Gastrocnemius medialis (tissue), 4 donors: ENCODE measurements around the gene OR2T33. TPM values are rescaled to one million over a fixed set of nuclear protein-coding genes. Genes with fewer than 3 reads are reported as not detected.

Source experiments
- ATAC-seq, 2 donors: fragments of 150-250 bp; one replicate each; pipeline ENCODE4 v1.9.1; 2016
- DNase-seq, 2 donors: peaks; one replicate each; pipeline ENCODE4 v3.0.0-alpha.2; 2019
- H3K27ac ChIP-seq, 4 donors: fragments of 200-600 bp; sonication (generic); 1 replicate in 1 of 4; 2 replicates in 3 of 4; pipeline ENCODE4 v1.5.1; 2016 to 2018; ENCODE audit warnings: mild to moderate bottlenecking in 2 of 4, moderate library complexity in 1 of 4
- H3K27me3 ChIP-seq, 3 donors: fragments of 200-600 bp; sonication (generic) in 2 of 3; 1 replicate in 1 of 3; 2 replicates in 2 of 3; pipeline versions ENCODE4 v1.5.1 to v1.6.0; 2016 to 2019; ENCODE audit warnings: mild to moderate bottlenecking in 1 of 3, moderate library complexity in 1 of 3
- H3K36me3 ChIP-seq, 2 donors: fragments of 200-600 bp; sonication (generic) in 1 of 2; one replicate each; pipeline ENCODE4 v1.5.1; 2017 to 2018
- H3K4me1 ChIP-seq, 2 donors: fragments of 200-600 bp; sonication (generic) in 1 of 2; one replicate each; pipeline ENCODE4 v1.5.1; 2016 to 2017; ENCODE audit warnings: mild to moderate bottlenecking in 2 of 2
- H3K4me3 ChIP-seq, 4 donors: fragments of 200-600 bp; sonication (generic) in 3 of 4; 1 replicate in 1 of 4; 2 replicates in 3 of 4; pipeline ENCODE4 v1.5.1; 2016 to 2019; ENCODE audit warnings: mild to moderate bottlenecking in 2 of 4
- H3K9me3 ChIP-seq, 3 donors: fragments of 200-600 bp; sonication (generic) in 2 of 3; 1 replicate in 1 of 3; 2 replicates in 2 of 3; pipeline ENCODE4 v1.5.1; 2016 to 2019
- POLR2A ChIP-seq, 2 donors: fragments of 450-650 bp; IDR thresholded peaks; one replicate each; pipeline ENCODE4 v1.6.1; 2017; ENCODE audit warnings: antibody characterized with exemption in 2 of 2, mild to moderate bottlenecking in 2 of 2, moderate library complexity in 2 of 2
- in situ Hi-C, 4 donors: fragments of 200-750 bp; cut with MboI; loops; one replicate each; pipeline versions ENCODE4 v1.15.0 to v1.8.0; 2017; ENCODE audit warnings: low sequenced_read_pairs in 4 of 4
- intact Hi-C: fragments of 100-400 bp; cut with DNase I; formaldehyde crosslinking; loops from one replicate; pipeline ENCODE4 v1.15.1; 2023; ENCODE audit warnings: low total_unique reads
- total RNA-seq, 4 donors: library from RNA; depleted of rRNA; stranded (reverse); fragments of >200 nt; gene quantifications; one replicate each; pipeline versions ENCODE4 v1.1.0 to v1.2.3, GENCODE V29; 2016
- TF ChIP-seq, protein P1 (sequence below), 5 experiments: fragments of 450-650 bp in 3 of 5; fragments of 200-600 bp in 2 of 5; sonication (generic) in 2 of 5; IDR thresholded peaks in 4 of 5; conservative IDR thresholded peaks in 1 of 5; 1 replicate in 4 of 5; 2 replicates in 1 of 5; pipeline ENCODE4 v1.5.1; 2016 to 2019; ENCODE audit warnings: antibody characterized with exemption in 5 of 5, mild to moderate bottlenecking in 3 of 5, moderate library complexity in 3 of 5

OR2T33 gene
- total RNA-seq, 4 donors from 2014 or later = not detected

DNA sequence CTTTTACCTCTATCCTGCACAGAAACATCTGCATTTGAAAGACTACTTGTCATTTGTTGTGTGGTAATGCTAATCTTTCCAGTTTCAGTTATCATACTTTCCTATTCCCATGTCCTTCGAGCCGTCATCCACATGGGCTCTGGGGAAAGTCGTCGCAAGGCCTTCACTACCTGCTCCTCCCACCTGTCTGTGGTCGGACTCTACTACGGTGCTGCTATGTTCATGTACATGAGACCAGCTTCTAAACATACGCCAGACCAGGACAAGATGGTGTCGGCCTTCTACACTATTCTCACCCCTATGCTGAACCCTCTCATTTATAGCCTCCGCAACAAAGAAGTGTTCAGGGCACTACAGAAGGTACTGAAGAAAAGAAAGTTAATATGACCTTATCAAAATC is 38.3 kb downstream of the OR2T33 start:
- TF ChIP-seq POLR2A (IDR thresholded peaks at IDR 0.05) = no peak
- TF ChIP-seq, protein P1, sequence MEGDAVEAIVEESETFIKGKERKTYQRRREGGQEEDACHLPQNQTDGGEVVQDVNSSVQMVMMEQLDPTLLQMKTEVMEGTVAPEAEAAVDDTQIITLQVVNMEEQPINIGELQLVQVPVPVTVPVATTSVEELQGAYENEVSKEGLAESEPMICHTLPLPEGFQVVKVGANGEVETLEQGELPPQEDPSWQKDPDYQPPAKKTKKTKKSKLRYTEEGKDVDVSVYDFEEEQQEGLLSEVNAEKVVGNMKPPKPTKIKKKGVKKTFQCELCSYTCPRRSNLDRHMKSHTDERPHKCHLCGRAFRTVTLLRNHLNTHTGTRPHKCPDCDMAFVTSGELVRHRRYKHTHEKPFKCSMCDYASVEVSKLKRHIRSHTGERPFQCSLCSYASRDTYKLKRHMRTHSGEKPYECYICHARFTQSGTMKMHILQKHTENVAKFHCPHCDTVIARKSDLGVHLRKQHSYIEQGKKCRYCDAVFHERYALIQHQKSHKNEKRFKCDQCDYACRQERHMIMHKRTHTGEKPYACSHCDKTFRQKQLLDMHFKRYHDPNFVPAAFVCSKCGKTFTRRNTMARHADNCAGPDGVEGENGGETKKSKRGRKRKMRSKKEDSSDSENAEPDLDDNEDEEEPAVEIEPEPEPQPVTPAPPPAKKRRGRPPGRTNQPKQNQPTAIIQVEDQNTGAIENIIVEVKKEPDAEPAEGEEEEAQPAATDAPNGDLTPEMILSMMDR (IDR thresholded peaks at IDR 0.05 in 4 of 5, conservative IDR thresholded peaks at IDR 0.05 in 1 of 5) = no peak
- DNase-seq (no peak), ATAC-seq (no peak)
- no peaks in the 10 kb centered on the region for H3K36me3 ChIP-seq
- H3K27ac ChIP-seq = no peak overlapping the region
- no peaks in the 10 kb centered on the region for H3K4me1 ChIP-seq
- no peaks in the 10 kb centered on the region for H3K27me3 ChIP-seq
- in situ Hi-C loops = no loop called here
- H3K4me3 ChIP-seq = no peak overlapping the region
- intact Hi-C loops = no loop called here
- H3K9me3 ChIP-seq = no peaks in the 10 kb centered on the region

DNA sequence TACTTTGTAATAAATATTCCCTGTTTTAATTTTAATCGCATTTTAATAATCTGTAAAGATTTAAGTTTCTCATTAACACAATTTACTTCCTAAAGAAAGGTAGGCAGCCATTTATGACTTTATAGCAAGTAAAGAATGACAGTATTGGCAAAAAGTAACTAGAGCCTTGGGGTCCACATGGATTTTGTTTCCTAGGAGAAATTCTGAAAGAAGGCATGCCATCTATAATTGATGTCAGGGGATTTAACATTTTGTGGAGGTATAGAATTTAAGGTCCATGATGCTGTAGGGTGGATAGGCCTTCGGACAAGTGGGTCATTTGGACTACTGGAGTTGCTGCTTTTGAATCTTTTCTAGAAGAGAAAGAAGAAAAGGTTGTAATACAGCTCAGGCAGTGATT is 46.7 kb downstream of the OR2T33 start, which contains the start of gene OR2M4:
OR2M4 (plus strand) TSS at position 301 of the 400 bp plus-strand sequence. CDS start 7,512 bp downstream, outside the sequence.
- Histone ChIP-seq H3K27ac (no peak within 1 kb of the TSS), H3K4me3 (no peak within 1 kb of the TSS), H3K9me3 (no peaks in the 10 kb centered on the region), H3K36me3 (no peaks in the 10 kb centered on the region), H3K4me1 (no peaks in the 10 kb centered on the region), H3K27me3 (no peaks in the 10 kb centered on the region)
- intact Hi-C loops = no loop called here
- in situ Hi-C loops = no loop called here
- ATAC-seq (no peak), DNase-seq (no peak)
- TF ChIP-seq, protein P1 (IDR thresholded peaks at IDR 0.05 in 4 of 5, conservative IDR thresholded peaks at IDR 0.05 in 1 of 5) = no peak
- TF ChIP-seq POLR2A (IDR thresholded peaks at IDR 0.05) = no peak

GRCh38 chr1:248229360-248229908 is 48.3 kb downstream of the OR2T33 start:
- no peak for TF ChIP-seq POLR2A (IDR thresholded peaks at IDR 0.05)
- TF ChIP-seq, protein P1 (IDR thresholded peaks at IDR 0.05 in 4 of 5, conservative IDR thresholded peaks at IDR 0.05 in 1 of 5) = no peak
- Histone ChIP-seq H3K27ac (no peak overlapping the region), H3K4me3 (no peak overlapping the region), H3K27me3 (no peaks in the 10 kb centered on the region), H3K9me3 (no peaks in the 10 kb centered on the region), H3K36me3 (no peaks in the 10 kb centered on the region), H3K4me1 (no peaks in the 10 kb centered on the region)
- in situ Hi-C loops (no loop called here), intact Hi-C loops (no loop called here)
- no peak for ATAC-seq
- DNase-seq = no peak

DNA sequence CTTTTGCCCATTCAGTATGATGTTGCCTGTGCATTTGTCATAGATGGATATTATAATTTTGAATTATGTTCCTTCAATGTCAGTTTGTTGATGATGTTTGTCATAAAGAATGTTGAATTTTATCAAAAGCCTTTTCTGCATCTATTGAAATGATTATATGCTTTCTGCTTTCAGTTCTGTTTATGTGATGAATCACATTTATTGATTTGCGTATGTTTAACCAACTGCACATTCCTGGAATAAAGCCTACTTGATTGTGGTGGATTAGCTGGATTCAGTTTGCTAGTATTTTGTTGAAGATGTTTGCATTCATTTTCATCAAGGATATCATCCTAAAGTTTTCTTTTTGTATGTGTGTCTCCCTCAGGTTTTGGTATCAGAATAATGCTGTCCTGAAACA is 52.2 kb downstream of the OR2T33 start:
- Histone ChIP-seq H3K27ac (no peak overlapping the region), H3K27me3 (no peaks in the 10 kb centered on the region), H3K4me3 (no peak overlapping the region), H3K36me3 (no peaks in the 10 kb centered on the region), H3K4me1 (no peaks in the 10 kb centered on the region), H3K9me3 (no peaks in the 10 kb centered on the region)
- in situ Hi-C loops (no loop called here), intact Hi-C loops (no loop called here)
- TF ChIP-seq, protein P1 (IDR thresholded peaks at IDR 0.05 in 4 of 5, conservative IDR thresholded peaks at IDR 0.05 in 1 of 5) = no peak
- no peak for TF ChIP-seq POLR2A (IDR thresholded peaks at IDR 0.05)
- ATAC-seq (no peak), DNase-seq (no peak)

Other genes starting within 250 kb of the OR2T33 start
- not detected for gene OR2L2, start 247.9 kb downstream of the OR2T33 start, total RNA-seq
- gene OR2L3, start 231.1 kb downstream of the OR2T33 start, total RNA-seq = not detected
- not detected for gene OR2L13, start 182.8 kb downstream of the OR2T33 start, total RNA-seq
- not detected for gene OR2M5, start 132.8 kb downstream of the OR2T33 start, total RNA-seq
- gene OR2M2, start 103.2 kb downstream of the OR2T33 start, total RNA-seq = not detected
- not detected for gene OR2M3, start 80.7 kb downstream of the OR2T33 start, total RNA-seq
- gene OR2M4, start 46.6 kb downstream of the OR2T33 start, total RNA-seq = not detected
- gene OR2T12, start 25.4 kb upstream of the OR2T33 start, total RNA-seq = not detected
- gene OR2M7, start 46.6 kb upstream of the OR2T33 start, total RNA-seq = not detected
- not detected for gene OR14C36, start 70.8 kb upstream of the OR2T33 start, total RNA-seq
- gene OR2T4, start 83.7 kb upstream of the OR2T33 start, total RNA-seq = not detected
- not detected for gene OR2T6, start 97.8 kb upstream of the OR2T33 start, total RNA-seq
- not detected for gene OR2T1, start 125.1 kb upstream of the OR2T33 start, total RNA-seq
- gene OR2T2, start 167.7 kb upstream of the OR2T33 start, total RNA-seq = not detected
- not detected for gene OR2T3, start 195.4 kb upstream of the OR2T33 start, total RNA-seq
- not detected for gene OR2T5, start 210.6 kb upstream of the OR2T33 start, total RNA-seq
- gene OR2G6, start 230.1 kb upstream of the OR2T33 start, total RNA-seq = not detected